SK-N-SH treated with all-trans-retinoic acid at 6 μM for 48 hours (cell line): ENCODE measurements around the gene MCOLN3.

Experiments
- ATAC-seq: fragments of 200-7000 bp; cut with Tn5 transposase; 3 replicates; pipeline ENCODE4 v1.9.1; 2020; ENCODE audit warnings: mild to moderate bottlenecking, moderate library complexity
- ARNTL ChIP-seq: fragments of 450-650 bp; formaldehyde crosslinking; IDR thresholded peaks from 2 replicates; pipeline ENCODE4 v1.5.0; 2020; ENCODE audit warnings: low read depth, mild to moderate bottlenecking, moderate library complexity, borderline replicate concordance
- CSDC2 ChIP-seq: fragments of 250-450 bp; sonication (Bioruptor Pico); IDR thresholded peaks from 2 replicates; pipeline ENCODE4 v1.5.0; 2020; ENCODE audit warnings: mild to moderate bottlenecking, moderate library complexity
- ESRRG ChIP-seq: fragments of 250-450 bp; sonication (Bioruptor Pico); IDR thresholded peaks from 2 replicates; pipeline ENCODE4 v1.6.1; 2021; ENCODE audit warnings: mild to moderate bottlenecking
- GLIS3 ChIP-seq: fragments of 250-450 bp; sonication (Bioruptor Pico); IDR thresholded peaks from 2 replicates; pipeline ENCODE4 v1.5.0; 2020; ENCODE audit warnings: mild to moderate bottlenecking, moderate library complexity
- ISL1 ChIP-seq: fragments of 250-450 bp; sonication (Bioruptor Pico); IDR thresholded peaks from 2 replicates; pipeline ENCODE4 v2.1.2; 2022; ENCODE audit warnings: mild to moderate bottlenecking, moderate library complexity
- OSR1 ChIP-seq: fragments of 250-450 bp; sonication (Bioruptor Pico); IDR thresholded peaks from 2 replicates; pipeline ENCODE4 v1.8.0; 2022; ENCODE audit warnings: moderate library complexity, mild to moderate bottlenecking, inconsistent platforms
- PPARA ChIP-seq: fragments of 250-450 bp; sonication (Bioruptor Pico); IDR thresholded peaks from 2 replicates; pipeline ENCODE4 v1.5.0; 2020; ENCODE audit warnings: mild to moderate bottlenecking, borderline replicate concordance
- SNAI2 ChIP-seq: fragments of 250-450 bp; sonication (Bioruptor Pico); IDR thresholded peaks from 2 replicates; pipeline ENCODE4 v1.5.0; 2020; ENCODE audit warnings: mild to moderate bottlenecking, moderate library complexity
- TCF4 ChIP-seq: fragments of 250-450 bp; sonication (Bioruptor Pico); IDR thresholded peaks from 2 replicates; pipeline ENCODE4 v1.8.0; 2021; ENCODE audit warnings: mild to moderate bottlenecking, moderate library complexity, borderline replicate concordance
- TOX ChIP-seq: fragments of 250-450 bp; sonication (Bioruptor Pico); IDR thresholded peaks from 2 replicates; pipeline ENCODE4 v1.8.0; 2021; ENCODE audit warnings: mild to moderate bottlenecking, moderate library complexity, borderline replicate concordance
- ZC3H10 ChIP-seq: fragments of 250-450 bp; sonication (Bioruptor Pico); IDR thresholded peaks from 2 replicates; pipeline ENCODE4 v1.5.1; 2021; ENCODE audit warnings: mild to moderate bottlenecking, moderate library complexity
- ZFP3 ChIP-seq: fragments of 250-450 bp; sonication (Bioruptor Pico); IDR thresholded peaks from 2 replicates; pipeline ENCODE4 v1.5.0; 2020; ENCODE audit warnings: mild to moderate bottlenecking, moderate library complexity
- ZFP30 ChIP-seq: fragments of 450-650 bp; formaldehyde crosslinking; IDR thresholded peaks from 2 replicates; pipeline ENCODE4 v1.5.0; 2022; ENCODE audit warnings: mild to moderate bottlenecking, moderate library complexity
- ZNF565 ChIP-seq: fragments of 450-650 bp; formaldehyde crosslinking; conservative IDR thresholded peaks from 2 replicates; pipeline ENCODE4 v1.5.0; 2020; ENCODE audit warnings: low read depth, mild to moderate bottlenecking, moderate library complexity
- ZNF70 ChIP-seq: fragments of 450-650 bp; formaldehyde crosslinking; IDR thresholded peaks from 2 replicates; pipeline ENCODE4 v1.5.0; 2020; ENCODE audit warnings: mild to moderate bottlenecking, moderate library complexity
- ZNF8 ChIP-seq: fragments of 450-650 bp; formaldehyde crosslinking; IDR thresholded peaks from 2 replicates; pipeline ENCODE4 v1.5.0; 2020; ENCODE audit warnings: mild to moderate bottlenecking, moderate library complexity
- TF ChIP-seq, protein P1 (sequence below): fragments of 250-450 bp; sonication (Bioruptor Pico); IDR thresholded peaks from 2 replicates; pipeline ENCODE4 v1.5.1; 2021; ENCODE audit warnings: mild to moderate bottlenecking, moderate library complexity
- TF ChIP-seq, protein P2 (sequence below): fragments of 250-450 bp; sonication (Bioruptor Pico); IDR thresholded peaks from 2 replicates; pipeline ENCODE4 v1.5.1; 2020; ENCODE audit warnings: low read depth, mild to moderate bottlenecking, moderate library complexity
- TF ChIP-seq, protein P3 (sequence below): fragments of 250-450 bp; sonication (Bioruptor Pico); IDR thresholded peaks from 2 replicates; pipeline ENCODE4 v1.5.0; 2020; ENCODE audit warnings: mild to moderate bottlenecking, moderate library complexity
- TF ChIP-seq, protein P4 (sequence below): fragments of 250-450 bp; sonication (Bioruptor Pico); IDR thresholded peaks from 2 replicates; pipeline ENCODE4 v1.8.0; 2020; ENCODE audit warnings: mild to moderate bottlenecking, moderate library complexity, borderline replicate concordance
- TF ChIP-seq, protein P5 (sequence below): fragments of 250-450 bp; sonication (Bioruptor Pico); IDR thresholded peaks from 2 replicates; pipeline ENCODE4 v1.8.0; 2021; ENCODE audit warnings: low read depth, mild to moderate bottlenecking, moderate library complexity, borderline replicate concordance

The MCOLN3 gene

DNA sequence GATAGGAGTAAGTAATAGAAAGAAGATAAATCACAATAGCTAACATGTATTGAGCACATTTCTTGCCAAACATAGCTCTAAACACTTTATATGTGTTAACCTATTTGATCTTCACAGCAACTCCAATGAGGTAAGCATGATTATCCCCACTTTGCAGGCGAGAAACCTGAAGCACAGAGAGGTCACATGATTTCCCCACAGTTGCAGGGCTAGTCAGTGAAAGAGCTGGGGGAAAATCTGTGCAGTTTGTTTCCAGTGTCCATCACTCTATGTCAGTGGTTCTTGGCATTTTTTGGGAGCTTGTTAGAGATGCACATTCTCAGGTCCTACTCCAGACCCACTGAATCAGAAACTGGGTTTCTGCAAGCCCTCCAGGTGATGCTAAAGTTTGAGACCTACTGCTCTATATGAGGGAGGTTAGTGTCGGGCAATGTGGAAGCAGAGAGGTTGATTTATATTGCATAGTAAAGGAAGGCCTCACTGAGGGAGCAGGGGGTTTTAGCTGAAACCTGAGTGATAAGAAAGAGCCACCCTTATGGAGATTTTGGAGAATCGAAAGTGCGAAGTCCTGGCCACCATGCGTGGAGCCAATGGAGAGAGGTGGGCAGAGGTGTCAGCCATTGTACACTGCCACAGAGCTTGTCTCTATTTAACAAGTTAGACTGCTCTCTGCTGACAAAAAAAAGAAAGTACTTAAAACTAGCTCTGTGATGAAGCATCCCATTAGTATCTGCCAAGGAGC lies 20.9 kb downstream of the MCOLN3 start:
- TF ChIP-seq ZFP3 (no peak), PPARA (no peak), SNAI2 (CRISPR knock-in tag) (no peak), ZNF565 (CRISPR knock-in tag) (no peak), TOX (CRISPR knock-in tag) (no peak), ZNF8 (no peak), ARNTL (no peak), OSR1 (CRISPR knock-in tag) (no peak), ZC3H10 (CRISPR knock-in tag) (no peak), CSDC2 (no peak), ISL1 (CRISPR knock-in tag) (no peak), ZFP30 (CRISPR knock-in tag) (no peak), TCF4 (CRISPR knock-in tag) (no peak), GLIS3 (CRISPR knock-in tag) (no peak), ZNF70 (CRISPR knock-in tag) (no peak)
- TF ChIP-seq, protein P1, sequence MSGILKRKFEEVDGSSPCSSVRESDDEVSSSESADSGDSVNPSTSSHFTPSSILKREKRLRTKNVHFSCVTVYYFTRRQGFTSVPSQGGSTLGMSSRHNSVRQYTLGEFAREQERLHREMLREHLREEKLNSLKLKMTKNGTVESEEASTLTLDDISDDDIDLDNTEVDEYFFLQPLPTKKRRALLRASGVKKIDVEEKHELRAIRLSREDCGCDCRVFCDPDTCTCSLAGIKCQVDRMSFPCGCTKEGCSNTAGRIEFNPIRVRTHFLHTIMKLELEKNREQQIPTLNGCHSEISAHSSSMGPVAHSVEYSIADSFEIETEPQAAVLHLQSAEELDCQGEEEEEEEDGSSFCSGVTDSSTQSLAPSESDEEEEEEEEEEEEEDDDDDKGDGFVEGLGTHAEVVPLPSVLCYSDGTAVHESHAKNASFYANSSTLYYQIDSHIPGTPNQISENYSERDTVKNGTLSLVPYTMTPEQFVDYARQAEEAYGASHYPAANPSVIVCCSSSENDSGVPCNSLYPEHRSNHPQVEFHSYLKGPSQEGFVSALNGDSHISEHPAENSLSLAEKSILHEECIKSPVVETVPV (CRISPR knock-in tag): no peak
- TF ChIP-seq, protein P2, sequence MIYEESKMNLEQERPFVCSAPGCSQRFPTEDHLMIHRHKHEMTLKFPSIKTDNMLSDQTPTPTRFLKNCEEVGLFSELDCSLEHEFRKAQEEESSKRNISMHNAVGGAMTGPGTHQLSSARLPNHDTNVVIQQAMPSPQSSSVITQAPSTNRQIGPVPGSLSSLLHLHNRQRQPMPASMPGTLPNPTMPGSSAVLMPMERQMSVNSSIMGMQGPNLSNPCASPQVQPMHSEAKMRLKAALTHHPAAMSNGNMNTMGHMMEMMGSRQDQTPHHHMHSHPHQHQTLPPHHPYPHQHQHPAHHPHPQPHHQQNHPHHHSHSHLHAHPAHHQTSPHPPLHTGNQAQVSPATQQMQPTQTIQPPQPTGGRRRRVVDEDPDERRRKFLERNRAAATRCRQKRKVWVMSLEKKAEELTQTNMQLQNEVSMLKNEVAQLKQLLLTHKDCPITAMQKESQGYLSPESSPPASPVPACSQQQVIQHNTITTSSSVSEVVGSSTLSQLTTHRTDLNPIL: no peak
- TF ChIP-seq, protein P3, sequence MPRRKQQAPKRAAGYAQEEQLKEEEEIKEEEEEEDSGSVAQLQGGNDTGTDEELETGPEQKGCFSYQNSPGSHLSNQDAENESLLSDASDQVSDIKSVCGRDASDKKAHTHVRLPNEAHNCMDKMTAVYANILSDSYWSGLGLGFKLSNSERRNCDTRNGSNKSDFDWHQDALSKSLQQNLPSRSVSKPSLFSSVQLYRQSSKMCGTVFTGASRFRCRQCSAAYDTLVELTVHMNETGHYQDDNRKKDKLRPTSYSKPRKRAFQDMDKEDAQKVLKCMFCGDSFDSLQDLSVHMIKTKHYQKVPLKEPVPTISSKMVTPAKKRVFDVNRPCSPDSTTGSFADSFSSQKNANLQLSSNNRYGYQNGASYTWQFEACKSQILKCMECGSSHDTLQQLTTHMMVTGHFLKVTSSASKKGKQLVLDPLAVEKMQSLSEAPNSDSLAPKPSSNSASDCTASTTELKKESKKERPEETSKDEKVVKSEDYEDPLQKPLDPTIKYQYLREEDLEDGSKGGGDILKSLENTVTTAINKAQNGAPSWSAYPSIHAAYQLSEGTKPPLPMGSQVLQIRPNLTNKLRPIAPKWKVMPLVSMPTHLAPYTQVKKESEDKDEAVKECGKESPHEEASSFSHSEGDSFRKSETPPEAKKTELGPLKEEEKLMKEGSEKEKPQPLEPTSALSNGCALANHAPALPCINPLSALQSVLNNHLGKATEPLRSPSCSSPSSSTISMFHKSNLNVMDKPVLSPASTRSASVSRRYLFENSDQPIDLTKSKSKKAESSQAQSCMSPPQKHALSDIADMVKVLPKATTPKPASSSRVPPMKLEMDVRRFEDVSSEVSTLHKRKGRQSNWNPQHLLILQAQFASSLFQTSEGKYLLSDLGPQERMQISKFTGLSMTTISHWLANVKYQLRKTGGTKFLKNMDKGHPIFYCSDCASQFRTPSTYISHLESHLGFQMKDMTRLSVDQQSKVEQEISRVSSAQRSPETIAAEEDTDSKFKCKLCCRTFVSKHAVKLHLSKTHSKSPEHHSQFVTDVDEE (CRISPR knock-in tag): no peak
- TF ChIP-seq, protein P4, sequence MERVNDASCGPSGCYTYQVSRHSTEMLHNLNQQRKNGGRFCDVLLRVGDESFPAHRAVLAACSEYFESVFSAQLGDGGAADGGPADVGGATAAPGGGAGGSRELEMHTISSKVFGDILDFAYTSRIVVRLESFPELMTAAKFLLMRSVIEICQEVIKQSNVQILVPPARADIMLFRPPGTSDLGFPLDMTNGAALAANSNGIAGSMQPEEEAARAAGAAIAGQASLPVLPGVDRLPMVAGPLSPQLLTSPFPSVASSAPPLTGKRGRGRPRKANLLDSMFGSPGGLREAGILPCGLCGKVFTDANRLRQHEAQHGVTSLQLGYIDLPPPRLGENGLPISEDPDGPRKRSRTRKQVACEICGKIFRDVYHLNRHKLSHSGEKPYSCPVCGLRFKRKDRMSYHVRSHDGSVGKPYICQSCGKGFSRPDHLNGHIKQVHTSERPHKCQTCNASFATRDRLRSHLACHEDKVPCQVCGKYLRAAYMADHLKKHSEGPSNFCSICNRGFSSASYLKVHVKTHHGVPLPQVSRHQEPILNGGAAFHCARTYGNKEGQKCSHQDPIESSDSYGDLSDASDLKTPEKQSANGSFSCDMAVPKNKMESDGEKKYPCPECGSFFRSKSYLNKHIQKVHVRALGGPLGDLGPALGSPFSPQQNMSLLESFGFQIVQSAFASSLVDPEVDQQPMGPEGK (CRISPR knock-in tag): no peak
- TF ChIP-seq, all 23 proteins: peak for 0
- peak; percentile 83 for ATAC-seq

DNA sequence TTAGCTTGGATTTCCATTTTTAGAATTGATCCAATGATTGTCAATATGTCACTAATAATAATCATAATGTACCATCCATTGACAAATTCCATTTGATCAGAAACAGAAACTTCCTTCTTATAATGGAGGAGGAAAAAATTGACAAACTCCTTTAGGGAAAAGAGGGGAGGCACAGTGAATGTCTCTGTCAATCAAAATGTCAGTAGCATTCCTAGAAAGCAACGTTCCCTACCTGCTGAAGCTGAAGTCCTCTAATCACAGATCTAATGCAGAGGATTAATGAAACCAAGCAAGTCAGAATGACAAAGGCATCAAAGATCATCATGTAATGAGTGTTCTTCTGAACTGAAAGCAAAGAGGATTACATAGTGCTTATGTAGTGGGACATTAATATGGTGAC lies 22.4 kb downstream of the MCOLN3 start:
- ATAC-seq: no peak

More for the DNA sequence above, 22.4 kb downstream of the MCOLN3 start:
- TF ChIP-seq, protein P3 (CRISPR knock-in tag): no peak
- no peak for TF ChIP-seq TCF4 (CRISPR knock-in tag)
- TF ChIP-seq OSR1 (CRISPR knock-in tag): no peak
- TF ChIP-seq ARNTL: no peak
- TF ChIP-seq ZFP30 (CRISPR knock-in tag): no peak
- TF ChIP-seq ZFP3: no peak
- TF ChIP-seq, protein P5, sequence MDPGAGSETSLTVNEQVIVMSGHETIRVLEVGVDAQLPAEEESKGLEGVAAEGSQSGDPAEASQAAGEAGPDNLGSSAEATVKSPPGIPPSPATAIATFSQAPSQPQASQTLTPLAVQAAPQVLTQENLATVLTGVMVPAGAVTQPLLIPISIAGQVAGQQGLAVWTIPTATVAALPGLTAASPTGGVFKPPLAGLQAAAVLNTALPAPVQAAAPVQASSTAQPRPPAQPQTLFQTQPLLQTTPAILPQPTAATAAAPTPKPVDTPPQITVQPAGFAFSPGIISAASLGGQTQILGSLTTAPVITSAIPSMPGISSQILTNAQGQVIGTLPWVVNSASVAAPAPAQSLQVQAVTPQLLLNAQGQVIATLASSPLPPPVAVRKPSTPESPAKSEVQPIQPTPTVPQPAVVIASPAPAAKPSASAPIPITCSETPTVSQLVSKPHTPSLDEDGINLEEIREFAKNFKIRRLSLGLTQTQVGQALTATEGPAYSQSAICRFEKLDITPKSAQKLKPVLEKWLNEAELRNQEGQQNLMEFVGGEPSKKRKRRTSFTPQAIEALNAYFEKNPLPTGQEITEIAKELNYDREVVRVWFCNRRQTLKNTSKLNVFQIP (CRISPR knock-in tag): no peak
- TF ChIP-seq GLIS3 (CRISPR knock-in tag): no peak
- TF ChIP-seq, protein P1 (CRISPR knock-in tag): no peak
- TF ChIP-seq ESRRG (CRISPR knock-in tag): no peak
- no peak for TF ChIP-seq SNAI2 (CRISPR knock-in tag)
- TF ChIP-seq TOX (CRISPR knock-in tag): no peak
